ENCODE measurements around the gene MTCL1. TPM values are rescaled to one million over a fixed set of nuclear protein-coding genes. Genes with fewer than 3 reads are reported as not detected.

MTCL1 gene
- total RNA-seq, 4 donors from 2014 or later: 2.2 to 6.8 (median 4.0) TPM

- no peak for DNase-seq (ENCODE audit: low spot score in 2 of 2)
- intact Hi-C loops (cut with DNase I; ENCODE audit: low total_unique reads): no loop called here
- no peak overlapping the region for H3K4me3 ChIP-seq (ENCODE audit: low read depth, poor library complexity, severe bottlenecking)
- 87 to 92% methylated on average over 16 of the region's 16 CpGs for WGBS, 2 donors
- TF ChIP-seq POLR2A (IDR thresholded peaks at IDR 0.05): no peak
- no peak for TF ChIP-seq CTCF (IDR thresholded peaks at IDR 0.05)
Measured at GRCh38 chr18:8718401-8718913, 13.1 kb downstream of the MTCL1 start.

- no peak for DNase-seq (ENCODE audit: low spot score in 2 of 2)
- H3K4me3 ChIP-seq (ENCODE audit: low read depth, poor library complexity, severe bottlenecking): no peak overlapping the region
- intact Hi-C loops (cut with DNase I; ENCODE audit: low total_unique reads): no loop called here
- TF ChIP-seq POLR2A (IDR thresholded peaks at IDR 0.05) (no peak), CTCF (IDR thresholded peaks at IDR 0.05) (no peak)
- WGBS, 2 donors: 72 to 82% methylated on average over 4 of the region's 4 CpGs
Measured at GRCh38 chr18:8719192-8719591, 13.8 kb downstream of the MTCL1 start.

GRCh38 chr18:8720141-8720540 lies 14.8 kb downstream of the MTCL1 start:
- 90 to 91% methylated on average over 7 of the region's 7 CpGs for WGBS, 2 donors
- H3K4me3 ChIP-seq (ENCODE audit: low read depth, poor library complexity, severe bottlenecking): no peak overlapping the region
- TF ChIP-seq POLR2A (IDR thresholded peaks at IDR 0.05): no peak
- no peak for TF ChIP-seq CTCF (IDR thresholded peaks at IDR 0.05)
- DNase-seq (ENCODE audit: low spot score in 2 of 2): no peak
- intact Hi-C loops (cut with DNase I; ENCODE audit: low total_unique reads): no loop called here

GRCh38 chr18:8721094-8721669 lies 15.8 kb downstream of the MTCL1 start:
- 86 to 90% methylated on average over 9 of the region's 9 CpGs for WGBS, 2 donors
- no peak for TF ChIP-seq CTCF (IDR thresholded peaks at IDR 0.05)
- no peak for TF ChIP-seq POLR2A (IDR thresholded peaks at IDR 0.05)
- H3K4me3 ChIP-seq (ENCODE audit: low read depth, poor library complexity, severe bottlenecking): no peak overlapping the region
- DNase-seq (ENCODE audit: low spot score in 2 of 2): no peak
- intact Hi-C loops (cut with DNase I; ENCODE audit: low total_unique reads): no loop called here

- WGBS, 2 donors: 86 to 89% methylated on average over 5 of the region's 5 CpGs
- intact Hi-C loops (cut with DNase I; ENCODE audit: low total_unique reads): no loop called here
- no peak overlapping the region for H3K4me3 ChIP-seq (ENCODE audit: low read depth, poor library complexity, severe bottlenecking)
- no peak for DNase-seq (ENCODE audit: low spot score in 2 of 2)
- TF ChIP-seq POLR2A (IDR thresholded peaks at IDR 0.05) (no peak), CTCF (IDR thresholded peaks at IDR 0.05) (no peak)
Measured at GRCh38 chr18:8721716-8722115, 16.4 kb downstream of the MTCL1 start.
